Neuronal stem cell (in vitro differentiated cells): ENCODE data around the gene TMEM150C.

Experiments used
- DNase-seq: peaks from one replicate; pipeline ENCODE4 v3.0.0-alpha.2; 2013; ENCODE audit warnings: low spot score
- H2AFZ ChIP-seq: one replicate; pipeline ENCODE4 v1.6.1; 2013; ENCODE audit warnings: mild to moderate bottlenecking, low read length, inconsistent platforms
- H2AK5ac ChIP-seq: 2 replicates; pipeline ENCODE4 v1.6.1; 2013; ENCODE audit warnings: low read depth, mild to moderate bottlenecking, inconsistent platforms, low read length, moderate library complexity, mixed read lengths
- H2BK120ac ChIP-seq: 2 replicates; pipeline ENCODE4 v1.6.1; 2013; ENCODE audit warnings: low read depth, mild to moderate bottlenecking, inconsistent platforms, low read length, moderate library complexity, mixed read lengths
- H2BK12ac ChIP-seq: one replicate; pipeline ENCODE4 v1.6.1; 2013; ENCODE audit warnings: low read length, inconsistent platforms
- H2BK15ac ChIP-seq: 2 replicates; pipeline ENCODE4 v1.6.1; 2013; ENCODE audit warnings: mild to moderate bottlenecking, low read length, inconsistent platforms, mixed read lengths
- H2BK5ac ChIP-seq: one replicate; pipeline ENCODE4 v1.6.1; 2013; ENCODE audit warnings: inconsistent platforms, mild to moderate bottlenecking, low read length, moderate library complexity
- H3K14ac ChIP-seq: one replicate; pipeline ENCODE4 v1.6.1; 2013; ENCODE audit warnings: low read length, inconsistent platforms
- H3K18ac ChIP-seq: 2 replicates; pipeline ENCODE4 v1.6.1; 2013; ENCODE audit warnings: low read length, inconsistent platforms
- H3K23ac ChIP-seq: 2 replicates; pipeline ENCODE4 v1.6.1; 2013; ENCODE audit warnings: low read depth, mild to moderate bottlenecking, mixed read lengths, low read length, inconsistent platforms; ENCODE audit not compliant: poor library complexity
- H3K27ac ChIP-seq: replicated peaks from 3 replicates; pipeline ENCODE4 v1.5.1; 2013; ENCODE audit warnings: low read length, inconsistent platforms
- H3K27me3 ChIP-seq, 3 experiments: 2 replicates each; pipeline ENCODE4 v1.6.1; 2013; ENCODE audit warnings: low read length in 3 of 3, mild to moderate bottlenecking in 2 of 3, inconsistent platforms in 1 of 3, low read depth in 1 of 3, mixed read lengths in 1 of 3, moderate library complexity in 1 of 3; ENCODE audit not compliant: control insufficient read depth in 3 of 3, insufficient read depth in 3 of 3
- H3K36me3 ChIP-seq, 2 donors: replicated peaks in 1 of 2; 2 replicates each; pipeline ENCODE4 v1.6.1; 2013; ENCODE audit warnings: low read length in 2 of 2; ENCODE audit not compliant: control insufficient read depth in 2 of 2, insufficient read depth in 2 of 2
- H3K4ac ChIP-seq: 2 replicates; pipeline ENCODE4 v1.6.1; 2013; ENCODE audit warnings: inconsistent platforms, mild to moderate bottlenecking, low read length, moderate library complexity
- H3K4me1 ChIP-seq, 2 donors: 1 replicate in 1 of 2; 2 replicates in 1 of 2; pipeline ENCODE4 v1.6.1; 2013; ENCODE audit warnings: low read length in 2 of 2, low read depth in 1 of 2; ENCODE audit not compliant: control insufficient read depth in 2 of 2, insufficient read depth in 1 of 2
- H3K4me2 ChIP-seq: one replicate; pipeline ENCODE4 v1.6.1; 2013; ENCODE audit warnings: mild to moderate bottlenecking, low read length, inconsistent platforms; ENCODE audit not compliant: insufficient read depth, poor library complexity, severe bottlenecking
- H3K4me3 ChIP-seq, 2 donors: 2 replicates each; pipeline ENCODE4 v1.5.1; 2013; ENCODE audit warnings: low read length in 2 of 2, mild to moderate bottlenecking in 2 of 2, inconsistent platforms in 1 of 2, moderate library complexity in 1 of 2
- H3K79me1 ChIP-seq: one replicate; pipeline ENCODE4 v1.6.1; 2013; ENCODE audit warnings: low read depth, mild to moderate bottlenecking, inconsistent platforms, low read length, moderate library complexity
- H3K9ac ChIP-seq: one replicate; pipeline ENCODE4 v1.6.1; 2013; ENCODE audit warnings: mild to moderate bottlenecking, low read depth, low read length, inconsistent platforms; ENCODE audit not compliant: poor library complexity
- H3K9me3 ChIP-seq, 2 donors: replicated peaks in 1 of 2; 2 replicates each; pipeline versions ENCODE3 to v1.6.1; 2013; ENCODE audit warnings: low read length in 2 of 2, mild to moderate bottlenecking in 2 of 2, inconsistent platforms in 1 of 2, low read depth in 1 of 2, mixed read lengths in 1 of 2, moderate library complexity in 1 of 2; ENCODE audit not compliant: control insufficient read depth in 2 of 2, insufficient read depth in 1 of 2
- H4K8ac ChIP-seq: one replicate; pipeline ENCODE4 v1.6.1; 2013; ENCODE audit warnings: low read depth, mild to moderate bottlenecking, inconsistent platforms, low read length, moderate library complexity
- H4K91ac ChIP-seq: one replicate; pipeline ENCODE4 v1.6.1; 2013; ENCODE audit warnings: low read length, low read depth, mild to moderate bottlenecking, inconsistent platforms; ENCODE audit not compliant: poor library complexity
- WGBS, 2 donors: extraction: QIAGEN DNeasy Blood & Tissue Kit; methylation state at CpG; one replicate each; pipeline ENCODE4 v1.1.7; 2013; ENCODE audit warnings: missing lambda C conversion rate in 2 of 2, mixed read lengths in 1 of 2; ENCODE audit not compliant: insufficient read length in 2 of 2, insufficient replicate concordance in 1 of 2; ENCODE audit errors: extremely low coverage in 2 of 2; 5-methylcytosine and 5-hydroxymethylcytosine counted together

The TMEM150C gene

DNA sequence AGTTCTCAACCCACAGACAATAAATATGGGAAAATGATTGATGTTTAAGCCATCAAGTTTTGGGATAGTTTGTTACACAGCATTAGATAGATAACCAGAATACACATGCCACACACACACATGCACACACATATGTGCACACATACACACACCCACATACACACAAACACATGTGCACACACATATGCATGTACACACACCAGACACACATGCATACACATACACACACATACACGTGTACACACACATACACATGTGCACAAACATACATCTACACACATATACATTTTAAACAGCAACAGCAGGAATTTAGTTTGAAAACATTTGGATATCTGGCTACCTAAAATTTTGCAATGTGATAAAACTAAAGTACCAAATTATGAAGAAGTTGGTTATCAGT lies 42.7 kb upstream of the TMEM150C start:
- Histone ChIP-seq H3K14ac (no peak overlapping the region), H3K4me3 (no peak overlapping the region), H4K91ac (peak overlapping the region; percentile 42), H3K36me3 (no peaks in the 10 kb centered on the region), H3K9ac (no peak overlapping the region), H2BK120ac (no peak overlapping the region), H3K4me2 (no peak overlapping the region), H3K4me1 (no peaks in the 10 kb centered on the region), H2BK5ac (no peak overlapping the region), H3K18ac (no peak overlapping the region), H3K27me3 (peaks cover 0 to 8% (median 0%) of the 10 kb centered on the region in 3 experiments), H3K79me1 (no peaks in the 10 kb centered on the region), H2BK12ac (no peak overlapping the region), H3K23ac (no peak overlapping the region), H2BK15ac (no peak overlapping the region), H3K4ac (no peak overlapping the region), H3K9me3 (no peaks in the 10 kb centered on the region), H2AK5ac (no peak overlapping the region), H2AFZ (no peak overlapping the region), H3K27ac (no peak overlapping the region), H4K8ac (no peak overlapping the region)
- no peak for DNase-seq
- no CpG with 5 or more reads among the region's 1 CpG for WGBS, 2 donors

DNA sequence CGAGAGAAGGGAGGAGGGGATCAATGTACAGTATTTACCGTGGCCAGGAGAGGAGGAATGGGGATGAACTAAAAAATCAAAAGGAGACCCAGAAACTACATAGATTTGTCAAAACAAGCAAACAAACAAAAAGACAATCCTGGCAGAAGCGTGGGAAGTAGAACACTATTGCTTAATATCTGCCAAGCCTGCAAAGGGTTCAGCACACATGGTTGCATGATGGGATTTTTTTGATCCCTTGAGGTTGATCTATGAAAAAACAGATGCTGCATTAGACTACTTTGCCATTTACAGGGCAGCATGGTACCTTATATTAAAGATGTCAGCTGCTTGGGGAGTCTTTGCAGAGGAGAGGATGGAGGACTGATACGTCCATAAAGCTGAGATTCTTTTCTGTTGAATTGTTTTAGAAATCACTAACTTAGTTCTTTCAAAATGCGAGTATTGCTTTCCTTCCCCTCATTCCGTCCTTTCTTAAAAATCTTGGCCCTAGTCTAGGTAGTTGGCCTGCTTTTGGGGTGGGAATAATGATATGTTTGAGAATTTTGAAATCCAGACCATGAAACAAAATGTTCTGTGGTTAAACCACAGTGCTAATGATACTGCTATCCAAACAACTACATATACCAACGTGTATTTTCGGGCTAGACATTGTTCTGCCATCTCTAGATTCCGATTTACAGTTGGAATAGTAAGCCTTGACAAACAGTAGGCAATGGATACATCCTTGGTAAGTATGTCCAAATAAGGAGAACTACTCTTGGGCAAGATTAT lies 39.6 kb upstream of the TMEM150C start:
- Histone ChIP-seq H3K14ac (no peak overlapping the region), H3K18ac (no peak overlapping the region), H4K8ac (no peak overlapping the region), H2BK5ac (no peak overlapping the region), H3K4me1 (no peaks in the 10 kb centered on the region), H3K4me3 (no peak overlapping the region), H3K9me3 (no peaks in the 10 kb centered on the region), H3K27ac (no peak overlapping the region), H3K79me1 (no peaks in the 10 kb centered on the region), H3K23ac (no peak overlapping the region), H2BK12ac (no peak overlapping the region), H2BK15ac (no peak overlapping the region), H3K4ac (no peak overlapping the region), H2AK5ac (no peak overlapping the region), H3K27me3 (peaks cover 0 to 20% (median 0%) of the 10 kb centered on the region in 3 experiments), H3K36me3 (no peaks in the 10 kb centered on the region), H2BK120ac (no peak overlapping the region), H2AFZ (no peak overlapping the region), H3K4me2 (no peak overlapping the region), H3K9ac (no peak overlapping the region), H4K91ac (no peak overlapping the region)
- no CpG with 5 or more reads among the region's 9 CpGs for WGBS, 2 donors
- no peak for DNase-seq

DNA sequence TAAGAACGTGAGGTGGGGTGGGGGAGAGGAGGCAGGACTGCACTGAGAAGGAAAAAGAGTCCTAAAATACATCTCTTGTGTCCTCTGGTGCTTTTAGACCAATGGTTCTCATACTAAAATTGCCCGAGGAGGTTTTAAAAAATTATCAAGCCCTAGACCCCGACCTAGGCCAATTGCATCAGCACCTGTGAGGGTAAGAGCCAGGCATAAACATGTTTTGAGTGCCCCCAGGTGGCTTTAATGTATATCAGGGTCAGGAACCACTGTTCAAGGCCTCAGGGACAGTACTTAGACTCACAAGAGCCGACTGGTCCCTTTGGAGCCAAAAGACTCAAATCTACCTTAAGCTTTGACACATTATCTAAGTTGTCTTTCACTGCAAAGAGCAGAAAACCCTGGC lies 37.5 kb upstream of the TMEM150C start:
- H2AK5ac ChIP-seq, result no peak overlapping the region
- H3K9me3 ChIP-seq, result no peaks in the 10 kb centered on the region
- no peak overlapping the region for H2AFZ ChIP-seq
- H2BK15ac ChIP-seq, result no peak overlapping the region
- no peak overlapping the region for H2BK5ac ChIP-seq
- H3K9ac ChIP-seq, result no peak overlapping the region
- no CpG with 5 or more reads among the region's 4 CpGs for WGBS, 2 donors
- no peak overlapping the region for H3K14ac ChIP-seq
- no peaks in the 10 kb centered on the region for H3K79me1 ChIP-seq
- H4K91ac ChIP-seq, result no peak overlapping the region
- H3K23ac ChIP-seq, result no peak overlapping the region
- DNase-seq, result no peak
- H3K27ac ChIP-seq, result no peak overlapping the region
- no peak overlapping the region for H3K18ac ChIP-seq
- peaks cover 0 to 26% (median 0%) of the 10 kb centered on the region in 3 experiments for H3K27me3 ChIP-seq
- H2BK120ac ChIP-seq, result no peak overlapping the region
- no peak overlapping the region for H3K4me3 ChIP-seq
- H3K36me3 ChIP-seq, result no peaks in the 10 kb centered on the region
- H4K8ac ChIP-seq, result no peak overlapping the region
- no peak overlapping the region for H3K4me2 ChIP-seq
- no peaks in the 10 kb centered on the region for H3K4me1 ChIP-seq
- H2BK12ac ChIP-seq, result no peak overlapping the region
- no peak overlapping the region for H3K4ac ChIP-seq

DNA sequence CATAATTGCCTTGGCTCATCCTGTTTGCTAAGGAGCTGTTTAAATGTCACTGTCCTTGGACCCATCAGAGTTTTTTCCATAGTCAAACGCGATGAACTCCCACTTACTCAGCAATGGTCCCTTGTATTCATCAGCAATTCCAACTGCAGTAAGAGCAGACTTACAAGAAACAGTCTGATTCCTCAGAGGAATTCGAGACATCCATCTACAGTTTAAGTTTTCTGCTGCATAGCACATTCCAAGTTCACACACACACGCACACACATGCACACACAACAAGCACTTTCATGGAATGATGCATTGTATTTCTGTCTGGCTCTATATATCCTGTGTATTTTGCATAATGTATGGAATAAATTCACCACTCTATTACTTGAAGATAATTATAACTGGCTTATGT lies 32.7 kb upstream of the TMEM150C start:
- Histone ChIP-seq H3K79me1 (no peaks in the 10 kb centered on the region), H4K91ac (no peak overlapping the region), H3K27ac (no peak overlapping the region), H2BK15ac (no peak overlapping the region), H3K4me3 (no peak overlapping the region), H3K18ac (no peak overlapping the region), H3K4ac (no peak overlapping the region), H3K9me3 (no peaks in the 10 kb centered on the region), H2BK5ac (no peak overlapping the region), H2AK5ac (no peak overlapping the region), H3K9ac (no peak overlapping the region), H3K4me1 (no peaks in the 10 kb centered on the region), H3K23ac (no peak overlapping the region), H2BK12ac (no peak overlapping the region), H3K36me3 (no peaks in the 10 kb centered on the region), H3K14ac (no peak overlapping the region), H2BK120ac (no peak overlapping the region), H4K8ac (no peak overlapping the region), H3K27me3 (peaks cover 0 to 18% (median 0%) of the 10 kb centered on the region in 3 experiments), H2AFZ (no peak overlapping the region), H3K4me2 (no peak overlapping the region)
- DNase-seq, result no peak
- WGBS, 2 donors, result no CpG with 5 or more reads among the region's 4 CpGs
